Measurements from ENCODE around the gene SPEG. TPM values are rescaled to one million over a fixed set of nuclear protein-coding genes. Genes with fewer than 3 reads are reported as not detected.
A peak's percentile ranks its signal among the peaks of the same experiment; 100 is the strongest.

SPEG gene
- total RNA-seq, 2 donors from 2014 or later: 82.2 to 90.8 TPM

DNA sequence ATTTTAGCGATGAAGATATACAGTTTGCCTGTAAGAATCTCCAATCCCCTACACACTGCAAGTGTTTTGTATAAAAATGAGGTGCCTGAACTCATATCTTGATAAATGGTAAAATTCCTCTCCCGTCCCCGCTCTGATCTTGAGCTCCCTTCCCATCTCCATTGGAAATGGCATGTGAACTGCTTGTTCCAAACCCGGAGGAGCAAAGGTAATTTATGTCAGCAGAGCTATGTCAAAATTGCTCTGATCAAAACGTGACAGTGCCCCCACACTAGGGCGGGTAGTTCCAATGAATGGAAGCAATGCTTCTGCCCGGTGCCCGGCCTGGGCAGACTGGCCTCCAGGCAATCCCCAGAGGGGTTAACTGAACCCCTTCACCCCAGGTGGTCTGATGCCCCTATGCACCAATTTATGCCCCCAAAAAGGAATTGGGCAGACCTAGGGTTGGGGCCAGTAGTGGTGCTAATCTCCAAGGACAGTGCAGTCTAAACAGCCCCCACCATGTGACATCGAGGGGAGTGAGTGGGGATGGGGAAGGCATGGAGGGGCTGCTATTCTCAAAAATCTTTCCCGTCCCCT lies 60.4 kb downstream of the SPEG start:
- Histone ChIP-seq H3K36me3 (peaks cover 20% of the 10 kb centered on the region), H3K4me1 (peaks cover 0 to 59% of the 10 kb centered on the region in 2 donors), H3K27ac (peak overlapping the region; percentile 98 to 99), H3K4me3 (no peak overlapping the region), H3K27me3 (no peaks in the 10 kb centered on the region), H3K9me3 (no peaks in the 10 kb centered on the region)
- TF ChIP-seq, protein P1, sequence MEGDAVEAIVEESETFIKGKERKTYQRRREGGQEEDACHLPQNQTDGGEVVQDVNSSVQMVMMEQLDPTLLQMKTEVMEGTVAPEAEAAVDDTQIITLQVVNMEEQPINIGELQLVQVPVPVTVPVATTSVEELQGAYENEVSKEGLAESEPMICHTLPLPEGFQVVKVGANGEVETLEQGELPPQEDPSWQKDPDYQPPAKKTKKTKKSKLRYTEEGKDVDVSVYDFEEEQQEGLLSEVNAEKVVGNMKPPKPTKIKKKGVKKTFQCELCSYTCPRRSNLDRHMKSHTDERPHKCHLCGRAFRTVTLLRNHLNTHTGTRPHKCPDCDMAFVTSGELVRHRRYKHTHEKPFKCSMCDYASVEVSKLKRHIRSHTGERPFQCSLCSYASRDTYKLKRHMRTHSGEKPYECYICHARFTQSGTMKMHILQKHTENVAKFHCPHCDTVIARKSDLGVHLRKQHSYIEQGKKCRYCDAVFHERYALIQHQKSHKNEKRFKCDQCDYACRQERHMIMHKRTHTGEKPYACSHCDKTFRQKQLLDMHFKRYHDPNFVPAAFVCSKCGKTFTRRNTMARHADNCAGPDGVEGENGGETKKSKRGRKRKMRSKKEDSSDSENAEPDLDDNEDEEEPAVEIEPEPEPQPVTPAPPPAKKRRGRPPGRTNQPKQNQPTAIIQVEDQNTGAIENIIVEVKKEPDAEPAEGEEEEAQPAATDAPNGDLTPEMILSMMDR (IDR thresholded peaks at IDR 0.05): no peak
- DNase-seq (ENCODE audit: low spot score): no peak

DNA sequence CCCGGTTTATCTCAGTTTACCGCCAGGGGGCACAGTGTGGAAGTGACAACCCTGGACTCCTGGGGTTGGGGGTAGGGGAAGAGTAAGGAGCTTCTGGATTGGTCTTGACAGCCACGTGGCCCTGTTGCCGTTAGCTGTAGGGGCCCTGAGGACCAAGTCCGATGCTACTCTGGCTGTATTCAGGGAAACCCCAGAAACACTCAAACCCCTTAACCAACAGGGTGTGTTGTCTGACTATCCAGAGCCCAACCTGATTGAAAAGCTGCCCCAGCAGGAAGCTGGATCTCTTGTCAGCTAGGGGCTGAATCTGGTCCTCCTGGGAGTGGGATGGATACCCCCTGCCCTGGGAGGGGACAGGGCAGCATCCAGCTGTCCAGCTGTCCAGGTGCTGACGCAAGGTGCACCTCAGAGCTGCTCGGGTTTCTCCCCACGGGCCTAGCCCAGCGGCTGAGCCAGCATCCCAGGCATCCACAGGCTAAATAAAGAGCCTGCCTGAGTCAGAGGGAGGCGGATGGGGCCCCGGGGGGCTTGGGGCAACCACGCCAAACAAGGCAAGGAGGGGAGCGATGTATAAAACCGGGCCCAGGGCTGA lies 61.0 kb downstream of the SPEG start:
- Histone ChIP-seq H3K4me1 (peaks cover 0 to 63% of the 10 kb centered on the region in 2 donors), H3K27me3 (no peaks in the 10 kb centered on the region)

DNA sequence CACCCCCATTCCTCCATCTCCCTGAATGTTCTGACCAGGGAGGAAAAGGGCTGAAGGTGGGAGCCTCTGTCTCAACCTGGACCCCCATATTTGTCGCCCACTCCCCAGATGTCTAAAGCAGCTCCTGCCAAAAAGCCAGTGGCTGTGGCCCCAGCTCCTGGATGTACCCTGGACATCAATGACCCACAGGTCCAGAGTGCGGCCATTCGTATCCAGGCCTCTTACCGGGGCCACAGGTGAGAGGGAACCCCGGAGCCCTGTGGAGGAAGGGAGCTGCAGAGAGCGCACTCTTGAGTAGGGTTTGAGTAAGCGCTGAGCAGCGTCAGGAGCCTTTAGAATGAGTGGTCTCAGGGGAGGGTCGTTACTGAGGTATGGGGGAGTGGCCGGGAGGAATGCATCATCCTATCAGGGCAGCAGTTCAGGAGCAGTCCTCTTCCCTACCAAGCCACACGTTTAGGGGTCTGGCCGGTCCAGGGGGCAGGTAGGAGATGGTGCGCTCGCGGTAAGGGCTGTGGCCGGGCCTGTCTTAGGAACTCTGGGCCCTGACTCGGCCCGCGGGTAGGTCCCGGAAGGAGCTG lies 61.7 kb downstream of the SPEG start:
- peaks cover 0 to 58% of the 10 kb centered on the region in 2 donors for H3K4me1 ChIP-seq
- DNase-seq (ENCODE audit: low spot score): no peak
- peaks cover 10% of the 10 kb centered on the region for H3K36me3 ChIP-seq
- H3K27me3 ChIP-seq: no peaks in the 10 kb centered on the region
- H3K4me3 ChIP-seq: peak overlapping the region in 1 of 2 donors; percentile 80
- H3K27ac ChIP-seq: peak overlapping the region; percentile 98 to 99
- TF ChIP-seq, protein P1 (IDR thresholded peaks at IDR 0.05): no peak
- H3K9me3 ChIP-seq: no peaks in the 10 kb centered on the region

More for the DNA sequence above, 61.0 kb downstream of the SPEG start:
- Histone ChIP-seq H3K36me3 (peaks cover 14% of the 10 kb centered on the region), H3K4me3 (no peak overlapping the region), H3K27ac (peak overlapping the region; percentile 98 to 99), H3K9me3 (no peaks in the 10 kb centered on the region)
- TF ChIP-seq, protein P1 (IDR thresholded peaks at IDR 0.05): peak; percentile 59 to 76
- DNase-seq (ENCODE audit: low spot score): peak; percentile 71

DNA sequence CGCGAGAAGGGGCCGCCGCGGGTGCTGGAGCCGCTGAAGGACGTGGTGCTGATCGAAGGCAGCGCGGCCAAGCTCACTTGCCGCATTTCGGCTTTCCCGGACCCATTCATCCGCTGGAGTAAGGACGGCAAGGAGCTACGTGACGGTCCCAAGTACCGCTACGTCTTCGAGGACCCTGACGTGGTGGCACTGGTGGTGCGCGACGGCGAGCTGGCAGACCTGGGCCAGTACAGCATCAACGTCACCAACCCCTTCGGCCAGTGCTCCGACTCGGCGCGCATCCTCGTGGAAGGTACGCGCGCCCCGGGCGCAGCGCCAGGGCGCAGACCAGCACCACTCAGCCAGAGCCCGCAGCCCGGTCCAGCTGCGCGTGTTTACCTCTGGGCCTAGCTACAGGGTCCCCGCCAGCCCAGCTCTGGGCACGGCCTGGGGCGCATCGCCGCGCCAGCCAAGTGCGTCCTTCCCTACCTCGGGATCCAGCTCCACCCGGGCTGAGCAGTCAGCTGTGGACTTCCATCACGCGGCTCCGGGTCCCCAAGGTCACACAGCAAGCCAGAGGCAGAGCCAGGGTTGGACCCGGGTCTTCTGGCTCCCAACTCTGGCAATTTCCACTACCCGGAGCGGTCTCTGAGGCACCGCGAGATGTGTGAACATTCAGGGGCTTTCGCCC lies 62.3 kb downstream of the SPEG start:
- no peak for DNase-seq (ENCODE audit: low spot score)
- Histone ChIP-seq H3K27ac (peak overlapping the region; percentile 98 to 99), H3K4me3 (peak overlapping the region; percentile 80 to 87)

DNA sequence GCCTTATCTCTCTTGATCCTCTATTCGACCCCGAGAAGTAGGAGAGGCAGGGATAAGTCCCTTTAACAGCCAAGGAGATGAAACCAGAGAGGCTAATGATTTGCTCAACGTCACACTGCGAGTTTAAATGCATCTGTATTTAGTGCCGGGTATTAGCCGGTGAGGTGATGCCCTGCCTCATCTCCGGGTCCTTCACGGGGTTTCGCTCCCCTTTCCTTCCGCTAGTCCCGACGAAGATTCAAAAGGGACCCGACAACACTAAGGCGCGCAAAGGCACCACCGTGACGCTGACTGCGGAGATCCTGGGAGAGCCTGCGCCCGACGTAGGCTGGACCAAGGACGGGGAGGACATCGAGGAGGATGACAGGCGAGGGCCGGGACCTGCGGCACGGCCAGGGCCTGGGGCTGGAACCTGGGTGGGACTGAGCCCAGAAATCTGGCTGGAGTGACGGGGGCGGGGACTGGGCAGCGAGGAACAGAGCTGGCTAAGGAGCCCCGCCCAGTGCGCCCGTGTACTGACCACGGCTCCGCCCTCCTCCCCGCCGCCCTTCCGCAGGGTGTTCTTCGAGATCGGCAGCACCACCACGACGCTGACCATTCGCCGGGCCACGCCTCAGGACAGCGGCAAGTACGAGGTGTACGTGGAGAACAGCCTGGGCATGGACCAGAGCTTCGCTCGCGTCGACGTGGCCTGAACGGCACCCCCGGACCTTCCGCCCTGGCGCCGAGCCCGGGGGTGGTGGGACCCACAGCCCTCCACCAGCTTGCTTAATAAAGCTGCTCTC lies 63.0 kb downstream of the SPEG start:
- H3K4me3 ChIP-seq: peak overlapping the region; percentile 80 to 87
- TF ChIP-seq, protein P1 (IDR thresholded peaks at IDR 0.05): no peak
- no peaks in the 10 kb centered on the region for H3K9me3 ChIP-seq
- H3K4me1 ChIP-seq: peaks cover 0 to 54% of the 10 kb centered on the region in 2 donors
- H3K36me3 ChIP-seq: peaks cover 1% of the 10 kb centered on the region
- DNase-seq (ENCODE audit: low spot score): peak; percentile 90
- H3K27me3 ChIP-seq: no peaks in the 10 kb centered on the region
- peak overlapping the region; percentile 98 to 99 for H3K27ac ChIP-seq

More for the DNA sequence above, 62.3 kb downstream of the SPEG start:
- no peaks in the 10 kb centered on the region for H3K9me3 ChIP-seq
- H3K4me1 ChIP-seq: peaks cover 0 to 54% of the 10 kb centered on the region in 2 donors
- peaks cover 8% of the 10 kb centered on the region for H3K36me3 ChIP-seq
- no peaks in the 10 kb centered on the region for H3K27me3 ChIP-seq
- TF ChIP-seq, protein P1 (IDR thresholded peaks at IDR 0.05): no peak

Data from right atrium auricular region (tissue), 2 donors.